Hematopoietic multipotent progenitor cell treated with erythropoietin and hydrocortisone succinate and interleukin-3 and kit ligand, for 6 days (in vitro differentiated cells): Measurements from ENCODE around the gene DLK2.
"Not testable (repeated sequence)": the region's sequence is repeated elsewhere in the genome, so short reads cannot be mapped to it uniquely, and the experiment has no call there.

Source experiments
- DNase-seq: peaks from one replicate; pipeline ENCODE4 v3.0.0-alpha.2; 2015

The DLK2 gene

GRCh38 chr6:43481075-43481474 is 25.7 kb upstream of the DLK2 start:
- no peak for DNase-seq

GRCh38 chr6:43478008-43478372 is 22.6 kb upstream of the DLK2 start:
- peak; percentile 42 for DNase-seq

- DNase-seq, result peak; percentile 93
These were observed 22.1 kb upstream of the DLK2 start, which contains the start of gene TJAP1 for GRCh38 chr6:43477235-43478007. TJAP1 (plus strand) TSS chr6:43477570; CDS start chr6:43499002, 21,432 bp downstream.

GRCh38 chr6:43476746-43477145 is 21.4 kb upstream of the DLK2 start:
- DNase-seq, result peak; percentile 47

GRCh38 chr6:43475516-43475915 is 20.2 kb upstream of the DLK2 start:
- DNase-seq, result no peak

GRCh38 chr6:43472515-43472914 is 17.2 kb upstream of the DLK2 start:
- DNase-seq, result no peak

- DNase-seq, result no peak
These were observed 16.1 kb upstream of the DLK2 start for GRCh38 chr6:43471399-43471798.

- no peak for DNase-seq
These were observed 14.6 kb upstream of the DLK2 start for GRCh38 chr6:43469947-43470346.

GRCh38 chr6:43468748-43469681 is 13.7 kb upstream of the DLK2 start:
- no peak for DNase-seq

- DNase-seq, result no peak
These were observed 12.9 kb upstream of the DLK2 start for GRCh38 chr6:43468240-43468639.

- DNase-seq, result no peak
These were observed 12.4 kb upstream of the DLK2 start for GRCh38 chr6:43467752-43468151.

GRCh38 chr6:43467265-43467664 is 11.9 kb upstream of the DLK2 start:
- not testable (repeated sequence) for DNase-seq

GRCh38 chr6:43465948-43466347 is 10.6 kb upstream of the DLK2 start:
- no peak for DNase-seq

- DNase-seq, result no peak
These were observed 9.0 kb upstream of the DLK2 start for GRCh38 chr6:43464337-43464736.

- no peak for DNase-seq
These were observed 6.6 kb upstream of the DLK2 start for GRCh38 chr6:43461936-43462335.

- no peak for DNase-seq
These were observed 4.7 kb upstream of the DLK2 start for GRCh38 chr6:43460032-43460431.

GRCh38 chr6:43459535-43459934 is 4.2 kb upstream of the DLK2 start:
- DNase-seq, result no peak

GRCh38 chr6:43458154-43458553 is 2.8 kb upstream of the DLK2 start:
- not testable (repeated sequence) for DNase-seq

GRCh38 chr6:43457643-43458042 is 2.3 kb upstream of the DLK2 start:
- no peak for DNase-seq

- DNase-seq, result peak; percentile 33
These were observed 435 bp downstream of the DLK2 start for GRCh38 chr6:43454696-43455530.

GRCh38 chr6:43454290-43454695 is 1.1 kb downstream of the DLK2 start:
- peak; percentile 70 for DNase-seq

- DNase-seq, result no peak
These were observed 1.5 kb downstream of the DLK2 start for GRCh38 chr6:43453831-43454230.

GRCh38 chr6:43452896-43453295 is 2.5 kb downstream of the DLK2 start:
- no peak for DNase-seq
